Endodermal cell (in vitro differentiated cells): Measurements from ENCODE around the gene SMARCD1. TPM values are rescaled to one million over a fixed set of nuclear protein-coding genes. Genes with fewer than 3 reads are reported as not detected.

Experiments used
- DNase-seq: peaks from one replicate; pipeline ENCODE4 v3.0.0-alpha.2; 2017
- H3K27ac ChIP-seq: 2 replicates; pipeline ENCODE4 v1.5.1; 2013; ENCODE audit warnings: mild to moderate bottlenecking, low read depth, low read length, moderate library complexity
- H3K27me3 ChIP-seq: 2 replicates; pipeline ENCODE4 v1.6.1; 2013; ENCODE audit warnings: mild to moderate bottlenecking, low read length, moderate library complexity; ENCODE audit not compliant: insufficient read depth, control insufficient read depth, poor library complexity, severe bottlenecking
- H3K36me3 ChIP-seq: 2 replicates; pipeline ENCODE4 v1.7.0; 2013; ENCODE audit warnings: mild to moderate bottlenecking, low read length, moderate library complexity; ENCODE audit not compliant: control insufficient read depth, insufficient read depth
- H3K4me1 ChIP-seq: one replicate; pipeline ENCODE4 v1.7.0; 2013; ENCODE audit warnings: low read length; ENCODE audit not compliant: control insufficient read depth, insufficient read depth
- H3K4me3 ChIP-seq: 2 replicates; pipeline ENCODE4 v1.5.1; 2013; ENCODE audit warnings: mild to moderate bottlenecking, low read length, moderate library complexity
- H3K9ac ChIP-seq: 2 replicates; pipeline ENCODE4 v1.6.1; 2013; ENCODE audit warnings: mild to moderate bottlenecking, low read length, moderate library complexity; ENCODE audit not compliant: poor library complexity, severe bottlenecking; ENCODE audit errors: extremely low read depth
- H3K9me3 ChIP-seq: 2 replicates; pipeline ENCODE4 v1.6.1; 2013; ENCODE audit warnings: mild to moderate bottlenecking, low read length, moderate library complexity; ENCODE audit not compliant: control insufficient read depth
- H3K27ac Mint-ChIP-seq: 2 replicates; pipeline ENCODE4 v1.8.0; 2020; ENCODE audit warnings: mixed read lengths
- H3K27me3 Mint-ChIP-seq: 2 replicates; pipeline ENCODE4 v1.8.0; 2021; ENCODE audit warnings: mild to moderate bottlenecking, mixed read lengths; ENCODE audit not compliant: insufficient read depth
- H3K36me3 Mint-ChIP-seq: 2 replicates; pipeline ENCODE4 v1.8.0; 2020; ENCODE audit warnings: low read depth, mixed read lengths
- H3K4me1 Mint-ChIP-seq: 2 replicates; pipeline ENCODE4 v1.8.0; 2020; ENCODE audit warnings: mixed read lengths
- H3K4me3 Mint-ChIP-seq: 2 replicates; pipeline ENCODE4 v1.8.0; 2020; ENCODE audit warnings: mild to moderate bottlenecking, moderate library complexity, mixed read lengths
- H3K9me3 Mint-ChIP-seq: 2 replicates; pipeline ENCODE4 v1.8.0; 2020; ENCODE audit warnings: mild to moderate bottlenecking, mixed read lengths
- WGBS, 2 experiments: methylation state at CpG; one replicate each; pipeline versions ENCODE4 v1.1.5 to v1.1.7; 2013; ENCODE audit warnings: missing lambda C conversion rate in 2 of 2, mixed read lengths in 1 of 2; ENCODE audit not compliant: insufficient coverage in 1 of 2, insufficient read length in 1 of 2; 5-methylcytosine and 5-hydroxymethylcytosine counted together
- total RNA-seq, 2 donors: library from RNA; stranded (reverse); fragmentation: NEBNext Ultra II Directional in 1 of 2; extraction: Animal tissue kit (Norgen Biotek cat#: 25700) in 1 of 2; gene quantifications; 2 replicates in 1 of 2; 3 replicates in 1 of 2; pipeline ENCODE4 v1.2.1, GENCODE V29; 2021
- TF ChIP-seq, protein P1 (sequence below): fragments of 200-600 bp; sonication (generic); conservative IDR thresholded peaks from 2 replicates; pipeline ENCODE4 v1.5.0; 2021; ENCODE audit warnings: antibody characterized with exemption, mild to moderate bottlenecking

Gene SMARCD1
- total RNA-seq, 2 donors from 2014 or later, result 118 to 125 TPM

GRCh38 chr12:50105913-50106450 lies 20.8 kb downstream of the SMARCD1 start:
- H3K27ac ChIP-seq, result no peak overlapping the region
- peaks cover 5% of the 10 kb centered on the region for H3K27me3 Mint-ChIP-seq
- H3K9me3 ChIP-seq, result no peaks in the 10 kb centered on the region
- H3K4me1 Mint-ChIP-seq, result peaks cover 26% of the 10 kb centered on the region
- 95 to 96% methylated on average over 7 to 12 of the region's 12 CpGs for WGBS, 2 experiments
- H3K4me3 Mint-ChIP-seq, result no peak overlapping the region
- H3K9me3 Mint-ChIP-seq, result no peaks in the 10 kb centered on the region
- H3K27me3 ChIP-seq, result no peaks in the 10 kb centered on the region
- DNase-seq, result no peak
- TF ChIP-seq, protein P1, sequence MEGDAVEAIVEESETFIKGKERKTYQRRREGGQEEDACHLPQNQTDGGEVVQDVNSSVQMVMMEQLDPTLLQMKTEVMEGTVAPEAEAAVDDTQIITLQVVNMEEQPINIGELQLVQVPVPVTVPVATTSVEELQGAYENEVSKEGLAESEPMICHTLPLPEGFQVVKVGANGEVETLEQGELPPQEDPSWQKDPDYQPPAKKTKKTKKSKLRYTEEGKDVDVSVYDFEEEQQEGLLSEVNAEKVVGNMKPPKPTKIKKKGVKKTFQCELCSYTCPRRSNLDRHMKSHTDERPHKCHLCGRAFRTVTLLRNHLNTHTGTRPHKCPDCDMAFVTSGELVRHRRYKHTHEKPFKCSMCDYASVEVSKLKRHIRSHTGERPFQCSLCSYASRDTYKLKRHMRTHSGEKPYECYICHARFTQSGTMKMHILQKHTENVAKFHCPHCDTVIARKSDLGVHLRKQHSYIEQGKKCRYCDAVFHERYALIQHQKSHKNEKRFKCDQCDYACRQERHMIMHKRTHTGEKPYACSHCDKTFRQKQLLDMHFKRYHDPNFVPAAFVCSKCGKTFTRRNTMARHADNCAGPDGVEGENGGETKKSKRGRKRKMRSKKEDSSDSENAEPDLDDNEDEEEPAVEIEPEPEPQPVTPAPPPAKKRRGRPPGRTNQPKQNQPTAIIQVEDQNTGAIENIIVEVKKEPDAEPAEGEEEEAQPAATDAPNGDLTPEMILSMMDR, result no peak
- no peak overlapping the region for H3K9ac ChIP-seq
- H3K27ac Mint-ChIP-seq, result no peak overlapping the region
- peaks cover 10% of the 10 kb centered on the region for H3K36me3 Mint-ChIP-seq
- H3K4me3 ChIP-seq, result no peak overlapping the region
- peaks cover 15% of the 10 kb centered on the region for H3K4me1 ChIP-seq
- peaks cover 11% of the 10 kb centered on the region for H3K36me3 ChIP-seq

DNA sequence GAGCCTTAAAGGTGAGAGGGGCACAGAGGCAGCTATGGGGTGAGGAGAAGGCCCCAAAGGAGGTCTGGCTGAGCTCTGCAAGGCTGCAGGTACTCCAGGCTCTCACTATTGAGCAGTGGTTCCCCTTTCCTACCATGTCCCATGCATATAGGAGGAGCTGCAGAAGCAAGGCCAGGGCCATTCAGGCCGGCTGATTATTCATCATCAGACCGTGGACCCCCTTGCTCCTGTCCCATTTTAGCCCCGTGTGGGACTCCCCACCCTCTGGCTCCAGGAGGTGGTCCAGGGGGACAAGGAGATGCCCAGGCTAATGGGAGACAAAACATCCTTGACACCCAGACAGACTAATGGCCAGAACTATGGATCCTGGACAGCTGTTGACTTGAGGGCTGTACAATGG lies 21.8 kb downstream of the SMARCD1 start:
- TF ChIP-seq, protein P1, result no peak
- Histone ChIP-seq H3K27ac (no peak overlapping the region), H3K36me3 (peaks cover 8% of the 10 kb centered on the region), H3K4me3 (no peak overlapping the region), H3K4me1 (peaks cover 18% of the 10 kb centered on the region), H3K9ac (no peak overlapping the region), H3K27me3 (no peaks in the 10 kb centered on the region), H3K9me3 (no peaks in the 10 kb centered on the region)
- no peak overlapping the region for H3K4me3 Mint-ChIP-seq
- no peak for DNase-seq
- H3K9me3 Mint-ChIP-seq, result no peaks in the 10 kb centered on the region
- H3K27ac Mint-ChIP-seq, result no peak overlapping the region
- 83 to 85% methylated on average over 3 of the region's 3 CpGs for WGBS, 2 experiments
- H3K27me3 Mint-ChIP-seq, result peaks cover 5% of the 10 kb centered on the region
- H3K4me1 Mint-ChIP-seq, result peaks cover 24% of the 10 kb centered on the region
- peaks cover 4% of the 10 kb centered on the region for H3K36me3 Mint-ChIP-seq

- Histone ChIP-seq H3K9ac (no peak overlapping the region), H3K9me3 (no peaks in the 10 kb centered on the region), H3K4me3 (no peak overlapping the region), H3K27me3 (no peaks in the 10 kb centered on the region), H3K4me1 (peaks cover 18% of the 10 kb centered on the region), H3K27ac (no peak overlapping the region), H3K36me3 (peaks cover under 1% of the 10 kb centered on the region)
- Mint-ChIP-seq H3K4me1 (peaks cover 27% of the 10 kb centered on the region), H3K4me3 (no peak overlapping the region), H3K36me3 (peaks cover 2% of the 10 kb centered on the region), H3K27ac (no peak overlapping the region), H3K27me3 (peaks cover 5% of the 10 kb centered on the region), H3K9me3 (no peaks in the 10 kb centered on the region)
- TF ChIP-seq, protein P1, result no peak
- DNase-seq, result no peak
- 91 to 94% methylated on average over 11 to 17 of the region's 17 CpGs for WGBS, 2 experiments
Observed at GRCh38 chr12:50107416-50108268, 22.5 kb downstream of the SMARCD1 start.
